ENCODE results near the gene EPHA3.

- TF ChIP-seq CTCF (IDR thresholded peaks at IDR 0.05) (no peak), POLR2A (IDR thresholded peaks at IDR 0.05) (no peak), POLR2AphosphoS5 (IDR thresholded peaks at IDR 0.05) (no peak)
These were observed 255.1 kb downstream of the EPHA3 start for GRCh38 chr3:89362496-89362895.

Data from prostate gland (tissue), 2 donors.